GM21825 (cell line): ENCODE results near the gene TSPY9.
"Not testable (repeated sequence)": the region's sequence is repeated elsewhere in the genome, so short reads cannot be mapped to it uniquely, and the experiment has no call there.

ENCODE experiments used
- ATAC-seq: cut with Tn5 transposase; IDR thresholded peaks from one replicate; pipeline ENCODE4 v1.9.1; 2021; ENCODE audit warnings: mild to moderate bottlenecking, moderate library complexity; ENCODE audit not compliant: unreplicated experiment

Gene TSPY9, protein sequence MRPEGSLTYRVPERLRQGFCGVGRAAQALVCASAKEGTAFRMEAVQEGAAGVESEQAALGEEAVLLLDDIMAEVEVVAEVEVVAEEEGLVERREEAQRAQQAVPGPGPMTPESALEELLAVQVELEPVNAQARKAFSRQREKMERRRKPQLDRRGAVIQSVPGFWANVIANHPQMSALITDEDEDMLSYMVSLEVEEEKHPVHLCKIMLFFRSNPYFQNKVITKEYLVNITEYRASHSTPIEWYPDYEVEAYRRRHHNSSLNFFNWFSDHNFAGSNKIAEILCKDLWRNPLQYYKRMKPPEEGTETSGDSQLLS

DNA sequence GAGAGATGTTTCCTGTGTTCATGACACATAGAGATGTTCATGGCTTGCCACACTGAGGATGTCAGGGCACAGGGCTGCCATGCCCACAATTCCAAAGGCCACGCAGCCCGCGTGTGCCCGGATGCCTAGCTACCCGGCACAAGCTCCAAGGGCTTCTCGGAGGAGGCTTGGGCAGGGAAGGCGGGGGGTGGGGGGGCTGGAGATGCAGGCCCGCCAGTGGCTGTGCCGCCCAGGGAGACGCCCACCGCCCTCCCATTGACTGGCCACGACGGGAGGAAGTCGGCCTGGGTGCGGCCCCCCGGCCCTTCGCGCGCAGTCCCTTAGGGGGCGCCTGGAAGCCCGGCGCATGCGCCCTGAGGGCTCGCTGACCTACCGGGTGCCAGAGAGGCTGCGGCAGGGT is at the start of gene TSPY9:
TSPY9 (plus strand) TSS at position 301 of the 400 bp plus-strand sequence; CDS start at position 347, 46 bp downstream.
- not testable (repeated sequence) for ATAC-seq

DNA sequence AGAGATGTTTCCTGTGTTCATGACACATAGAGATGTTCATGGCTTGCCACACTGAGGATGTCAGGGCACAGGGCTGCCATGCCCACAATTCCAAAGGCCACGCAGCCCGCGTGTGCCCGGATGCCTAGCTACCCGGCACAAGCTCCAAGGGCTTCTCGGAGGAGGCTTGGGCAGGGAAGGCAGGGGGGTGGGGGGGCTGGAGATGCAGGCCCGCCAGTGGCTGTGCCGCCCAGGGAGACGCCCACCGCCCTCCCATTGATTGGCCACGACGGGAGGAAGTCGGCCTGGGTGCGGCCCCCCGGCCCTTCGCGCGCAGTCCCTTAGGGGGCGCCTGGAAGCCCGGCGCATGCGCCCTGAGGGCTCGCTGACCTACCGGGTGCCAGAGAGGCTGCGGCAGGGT is 20.4 kb upstream of the TSPY9 start, which contains the start of gene TSPY1:
TSPY1 (plus strand) TSS at position 301 of the 400 bp plus-strand sequence; CDS start at position 347, 46 bp downstream.
- ATAC-seq: not testable (repeated sequence)

DNA sequence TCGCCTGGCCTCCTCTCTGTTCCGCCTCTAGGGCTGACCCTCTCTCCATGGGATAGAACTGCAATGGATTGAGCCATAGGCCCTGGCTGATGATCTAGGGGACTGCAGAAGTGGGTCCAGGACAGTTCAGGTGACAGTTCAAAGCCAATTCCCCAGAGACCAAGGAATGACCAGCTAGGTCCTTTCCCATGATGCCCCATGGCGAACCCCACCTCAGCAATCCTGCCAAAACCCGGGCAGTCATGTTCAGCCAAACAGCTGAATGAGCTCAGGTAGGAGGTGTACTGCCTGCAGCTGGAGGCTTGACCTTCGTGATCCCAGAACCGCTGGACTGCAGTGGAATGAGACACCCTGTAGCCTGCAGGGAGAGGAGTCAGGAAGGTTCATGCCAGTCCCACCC is 17.3 kb downstream of the TSPY9 start:
- ATAC-seq: not testable (repeated sequence)

DNA sequence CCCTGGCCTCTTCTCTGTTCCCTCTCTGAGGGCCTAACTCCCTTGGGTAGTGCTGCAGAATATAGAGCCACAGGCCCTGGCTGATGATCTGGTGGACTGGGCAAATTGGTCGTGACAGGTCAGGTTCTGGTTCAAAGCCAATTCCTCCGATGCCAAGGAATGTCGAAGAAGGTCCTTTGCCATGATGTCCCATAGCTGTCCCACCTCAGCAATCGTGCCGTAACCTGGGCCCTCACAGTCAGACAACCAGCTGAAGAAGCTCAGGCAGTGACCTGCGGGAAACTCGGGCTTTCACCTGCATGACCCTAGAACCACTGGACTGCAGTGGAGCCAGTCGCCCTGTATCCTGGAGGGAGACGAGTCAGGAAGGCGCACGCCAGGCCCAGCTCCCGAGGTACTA is 29.2 kb downstream of the TSPY9 start:
- not testable (repeated sequence) for ATAC-seq

DNA sequence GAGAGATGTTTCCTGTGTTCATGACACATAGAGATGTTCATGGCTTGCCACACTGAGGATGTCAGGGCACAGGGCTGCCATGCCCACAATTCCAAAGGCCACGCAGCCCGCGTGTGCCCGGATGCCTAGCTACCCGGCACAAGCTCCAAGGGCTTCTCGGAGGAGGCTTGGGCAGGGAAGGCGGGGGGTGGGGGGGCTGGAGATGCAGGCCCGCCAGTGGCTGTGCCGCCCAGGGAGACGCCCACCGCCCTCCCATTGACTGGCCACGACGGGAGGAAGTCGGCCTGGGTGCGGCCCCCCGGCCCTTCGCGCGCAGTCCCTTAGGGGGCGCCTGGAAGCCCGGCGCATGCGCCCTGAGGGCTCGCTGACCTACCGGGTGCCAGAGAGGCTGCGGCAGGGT is 40.5 kb downstream of the TSPY9 start, which contains the start of gene TSPY10:
TSPY10 (plus strand) TSS at position 301 of the 400 bp plus-strand sequence; CDS start at position 347, 46 bp downstream.
- ATAC-seq: not testable (repeated sequence)
